Measurements from ENCODE around the gene DDB1. TPM values are rescaled to one million over a fixed set of nuclear protein-coding genes. Genes with fewer than 3 reads are reported as not detected.

Gene DDB1
- polyA plus RNA-seq, 1 donor from 2014 or later = 203 TPM

DNA sequence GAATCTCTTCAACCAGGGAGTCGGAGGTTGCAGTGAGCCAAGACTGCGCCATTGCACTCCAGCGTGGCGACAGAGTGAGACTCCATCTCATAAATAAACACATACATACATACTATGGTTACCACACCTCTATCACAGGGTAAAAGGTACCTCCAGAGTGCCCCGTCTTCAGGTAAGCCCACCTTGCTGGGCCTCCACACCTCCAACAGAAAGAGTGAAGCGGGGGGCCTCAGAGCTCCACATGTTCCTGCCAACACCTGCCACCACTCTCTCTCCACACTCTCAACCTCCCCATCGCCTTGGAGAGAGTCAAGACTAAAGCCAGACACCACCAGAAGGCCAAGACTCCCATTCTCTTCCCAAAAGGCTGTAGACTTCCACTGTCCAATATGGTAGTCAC is 27.5 kb downstream of the DDB1 start:
- H3K9me2 ChIP-seq (ENCODE audit: insufficient read depth, low read length) = no peaks in the 10 kb centered on the region
- H3K4me2 ChIP-seq (ENCODE audit: low read length) = no peak overlapping the region
- no peak overlapping the region for H3K27ac ChIP-seq (ENCODE audit: low read length)
- TF ChIP-seq REST (IDR thresholded peaks at IDR 0.05; ENCODE audit: borderline replicate concordance) = no peak
- no peak for TF ChIP-seq MXI1 (conservative IDR thresholded peaks at IDR 0.05; ENCODE audit: poor library complexity, severe bottlenecking)
- TF ChIP-seq RAD21 (conservative IDR thresholded peaks at IDR 0.05) = no peak
- TF ChIP-seq TAF1 (IDR thresholded peaks at IDR 0.05; ENCODE audit: low read depth) = no peak
- no peak for TF ChIP-seq EP300 (conservative IDR thresholded peaks at IDR 0.05; ENCODE audit: poor library complexity, severe bottlenecking)
- TF ChIP-seq, protein P1, sequence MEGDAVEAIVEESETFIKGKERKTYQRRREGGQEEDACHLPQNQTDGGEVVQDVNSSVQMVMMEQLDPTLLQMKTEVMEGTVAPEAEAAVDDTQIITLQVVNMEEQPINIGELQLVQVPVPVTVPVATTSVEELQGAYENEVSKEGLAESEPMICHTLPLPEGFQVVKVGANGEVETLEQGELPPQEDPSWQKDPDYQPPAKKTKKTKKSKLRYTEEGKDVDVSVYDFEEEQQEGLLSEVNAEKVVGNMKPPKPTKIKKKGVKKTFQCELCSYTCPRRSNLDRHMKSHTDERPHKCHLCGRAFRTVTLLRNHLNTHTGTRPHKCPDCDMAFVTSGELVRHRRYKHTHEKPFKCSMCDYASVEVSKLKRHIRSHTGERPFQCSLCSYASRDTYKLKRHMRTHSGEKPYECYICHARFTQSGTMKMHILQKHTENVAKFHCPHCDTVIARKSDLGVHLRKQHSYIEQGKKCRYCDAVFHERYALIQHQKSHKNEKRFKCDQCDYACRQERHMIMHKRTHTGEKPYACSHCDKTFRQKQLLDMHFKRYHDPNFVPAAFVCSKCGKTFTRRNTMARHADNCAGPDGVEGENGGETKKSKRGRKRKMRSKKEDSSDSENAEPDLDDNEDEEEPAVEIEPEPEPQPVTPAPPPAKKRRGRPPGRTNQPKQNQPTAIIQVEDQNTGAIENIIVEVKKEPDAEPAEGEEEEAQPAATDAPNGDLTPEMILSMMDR (IDR thresholded peaks at IDR 0.05; ENCODE audit: poor library complexity, severe bottlenecking) = no peak
- TF ChIP-seq EZH2 (IDR thresholded peaks at IDR 0.05; ENCODE audit: borderline replicate concordance, insufficient read depth, low read length, poor library complexity, severe bottlenecking) = no peak
- TF ChIP-seq SMC3 (conservative IDR thresholded peaks at IDR 0.05; ENCODE audit: poor library complexity) = no peak
- TF ChIP-seq POLR2AphosphoS5 (IDR thresholded peaks at IDR 0.05) = no peak
- H3K79me2 ChIP-seq (replicated peaks; ENCODE audit: insufficient read depth, low read length) = no peaks in the 10 kb centered on the region
- H3K9me3 ChIP-seq (ENCODE audit: low read length) = no peaks in the 10 kb centered on the region
- no peaks in the 10 kb centered on the region for H3F3A ChIP-seq (ENCODE audit: insufficient read depth, low read length, poor library complexity, severe bottlenecking)
- no peak overlapping the region for H3K9ac ChIP-seq (ENCODE audit: low read length)
- no peak overlapping the region for H3K4me3 ChIP-seq (ENCODE audit: low read length)
- H2AFZ ChIP-seq (ENCODE audit: low read depth, low read length) = no peak overlapping the region
- H4K20me1 ChIP-seq (ENCODE audit: insufficient read depth) = no peaks in the 10 kb centered on the region
- peaks cover 12% of the 10 kb centered on the region for H3K36me3 ChIP-seq (ENCODE audit: insufficient read depth, low read length)
- no peaks in the 10 kb centered on the region for H3K27me3 ChIP-seq (ENCODE audit: insufficient read depth, low read depth, low read length)

GRCh38 chr11:61303725-61304124 is 29.2 kb downstream of the DDB1 start:
- H3K79me2 ChIP-seq (replicated peaks; ENCODE audit: insufficient read depth, low read length) = no peaks in the 10 kb centered on the region
- H4K20me1 ChIP-seq (ENCODE audit: insufficient read depth) = no peaks in the 10 kb centered on the region
- H3K9ac ChIP-seq (ENCODE audit: low read length) = no peak overlapping the region
- H3K4me3 ChIP-seq (ENCODE audit: low read length) = no peak overlapping the region
- no peaks in the 10 kb centered on the region for H3K36me3 ChIP-seq (ENCODE audit: insufficient read depth, low read length)
- H3K4me2 ChIP-seq (ENCODE audit: low read length) = no peak overlapping the region
- H3K27ac ChIP-seq (ENCODE audit: low read length) = no peak overlapping the region
- no peak overlapping the region for H2AFZ ChIP-seq (ENCODE audit: low read depth, low read length)
- no peaks in the 10 kb centered on the region for H3K9me3 ChIP-seq (ENCODE audit: low read length)
- H3K9me2 ChIP-seq (ENCODE audit: insufficient read depth, low read length) = no peaks in the 10 kb centered on the region
- no peaks in the 10 kb centered on the region for H3F3A ChIP-seq (ENCODE audit: insufficient read depth, low read length, poor library complexity, severe bottlenecking)
- no peaks in the 10 kb centered on the region for H3K27me3 ChIP-seq (ENCODE audit: insufficient read depth, low read depth, low read length)
- TF ChIP-seq, protein P1 (IDR thresholded peaks at IDR 0.05; ENCODE audit: poor library complexity, severe bottlenecking) = no peak
- TF ChIP-seq EP300 (conservative IDR thresholded peaks at IDR 0.05; ENCODE audit: poor library complexity, severe bottlenecking) = no peak
- no peak for TF ChIP-seq SMC3 (conservative IDR thresholded peaks at IDR 0.05; ENCODE audit: poor library complexity)
- no peak for TF ChIP-seq EZH2 (IDR thresholded peaks at IDR 0.05; ENCODE audit: borderline replicate concordance, insufficient read depth, low read length, poor library complexity, severe bottlenecking)
- no peak for TF ChIP-seq MXI1 (conservative IDR thresholded peaks at IDR 0.05; ENCODE audit: poor library complexity, severe bottlenecking)
- no peak for TF ChIP-seq RAD21 (conservative IDR thresholded peaks at IDR 0.05)
- TF ChIP-seq TAF1 (IDR thresholded peaks at IDR 0.05; ENCODE audit: low read depth) = no peak
- no peak for TF ChIP-seq REST (IDR thresholded peaks at IDR 0.05; ENCODE audit: borderline replicate concordance)
- no peak for TF ChIP-seq POLR2AphosphoS5 (IDR thresholded peaks at IDR 0.05)

Measured in neural cell (in vitro differentiated cells).